Ovary (tissue), 9 donors: Measurements from ENCODE around the gene TMEM14A. TPM values are rescaled to one million over a fixed set of nuclear protein-coding genes. Genes with fewer than 3 reads are reported as not detected.

Experiments used
- DNase-seq, 5 donors: peaks; one replicate each; pipeline ENCODE4 v3.0.0-alpha.2; 2019 to 2020
- H3K27ac ChIP-seq, 2 donors: fragments of 200-600 bp; one replicate each; pipeline versions ENCODE4 v1.5.1 to v1.8.0; 2019 to 2022
- H3K27me3 ChIP-seq: fragments of 200-600 bp; one replicate; pipeline ENCODE4 v1.8.0; 2022
- H3K36me3 ChIP-seq: fragments of 200-600 bp; sonication (generic); one replicate; pipeline ENCODE4 v1.5.1; 2019
- H3K4me1 ChIP-seq: one replicate; pipeline ENCODE4 v1.8.1; 2013; ENCODE audit warnings: mild to moderate bottlenecking, moderate library complexity; ENCODE audit not compliant: insufficient read depth
- H3K4me3 ChIP-seq: fragments of 200-600 bp; sonication (generic); one replicate; pipeline ENCODE4 v1.5.1; 2017
- H3K9me3 ChIP-seq, 2 donors: fragments of 200-600 bp in 1 of 2; sonication (generic) in 1 of 2; one replicate each; pipeline versions ENCODE4 v1.5.1 to v1.8.1; 2013 to 2019; ENCODE audit warnings: mild to moderate bottlenecking in 1 of 2, moderate library complexity in 1 of 2
- EP300 ChIP-seq: sonication (generic); formaldehyde crosslinking; IDR thresholded peaks from one replicate; pipeline ENCODE4 v1.6.1; 2017; ENCODE audit warnings: antibody characterized with exemption
- POLR2A ChIP-seq: fragments of 450-650 bp; IDR thresholded peaks from one replicate; pipeline ENCODE4 v1.6.1; 2017; ENCODE audit warnings: antibody characterized with exemption, mild to moderate bottlenecking, moderate library complexity
- WGBS, 3 donors: extraction: QIAGEN DNeasy Blood & Tissue Kit in 1 of 3; methylation state at CpG; one replicate each; pipeline versions ENCODE4 v1.1.5 to v1.1.7; 2013 to 2017; 5-methylcytosine and 5-hydroxymethylcytosine counted together
- intact Hi-C, 4 donors: fragments of 100-400 bp; cut with DNase I; formaldehyde crosslinking; loops; one replicate each; pipeline versions ENCODE4 v1.11.0 to v1.15.1; 2022 to 2023
- polyA plus RNA-seq, 2 donors: library from polyadenylated mRNA; stranded (reverse); fragments of 200-250 nt in 1 of 2; fragments of 350-450 nt in 1 of 2; fragmentation: Illumina TruSeq in 1 of 2; extraction: RNeasy Lipid Tissue Mini Kit (QIAGEN cat#74804) in 1 of 2; gene quantifications; one replicate each; pipeline ENCODE4 v1.2.3, GENCODE V29; 2013 to 2014
- total RNA-seq, 7 donors: library from RNA; depleted of rRNA in 2 of 7; stranded (reverse); fragments of >200 nt in 2 of 7; fragmentation: NEBNext Ultra II Directional in 3 of 7; extraction: Animal tissue kit (Norgen Biotek cat#: 25700) in 3 of 7; gene quantifications; one replicate each; pipeline versions ENCODE4 v1.1.0 to v1.2.4, GENCODE V29; 2016 to 2023
- TF ChIP-seq, protein P1 (sequence below), 3 donors: fragments of 450-650 bp in 2 of 3; fragments of 200-600 bp in 1 of 3; IDR thresholded peaks; one replicate each; pipeline versions ENCODE4 v1.5.1 to v1.8.0; 2016 to 2022; ENCODE audit warnings: antibody characterized with exemption in 3 of 3, mild to moderate bottlenecking in 1 of 3
- donor health status: DM: no; HTN: no; CAD: no; lungs with moderate emphysema.
- donor health status: DM: no; HTN: no; CAD: no.
- donor health status: Bipolar disorder and iron deficiency.
- donor health status: DM: yes; HTN: yes; CAD: no.
- donor health status: DM: no; HTN: no; CAD: no.
- donor health status: DM: yes; HTN: yes; CAD: no.

The TMEM14A gene
- total and polyA plus RNA-seq, 9 donors = 17.0 to 35.6 (median 25.2) TPM

DNA sequence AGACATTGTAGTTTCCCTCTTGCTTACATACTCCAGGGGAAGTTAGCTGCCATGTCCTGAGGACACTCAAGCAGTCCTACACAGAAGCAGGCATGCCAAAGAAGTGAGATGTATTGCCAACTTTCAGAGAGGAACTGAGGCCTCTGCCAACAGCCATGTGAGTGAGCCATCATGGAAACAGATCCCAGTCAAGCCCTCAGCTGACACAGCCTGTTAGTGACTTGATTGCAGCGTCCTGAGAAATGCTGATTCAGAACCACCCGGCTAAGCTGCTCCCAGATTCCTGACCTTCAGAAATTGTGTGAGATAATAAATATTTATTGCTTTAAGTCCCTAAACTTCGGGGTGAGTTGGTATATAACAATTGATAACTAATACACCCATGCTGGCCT is 54.2 kb downstream of the TMEM14A start:
- Histone ChIP-seq H3K36me3 (no peaks in the 10 kb centered on the region), H3K27me3 (no peaks in the 10 kb centered on the region), H3K4me1 (no peaks in the 10 kb centered on the region), H3K27ac (no peak overlapping the region), H3K4me3 (no peak overlapping the region), H3K9me3 (no peaks in the 10 kb centered on the region)
- WGBS, 3 donors = 54 to 71% (median 62%) methylated on average over 3 of the region's 3 CpGs
- intact Hi-C loops = no loop called here
- TF ChIP-seq EP300 (no peak), POLR2A (no peak)
- TF ChIP-seq, protein P1, sequence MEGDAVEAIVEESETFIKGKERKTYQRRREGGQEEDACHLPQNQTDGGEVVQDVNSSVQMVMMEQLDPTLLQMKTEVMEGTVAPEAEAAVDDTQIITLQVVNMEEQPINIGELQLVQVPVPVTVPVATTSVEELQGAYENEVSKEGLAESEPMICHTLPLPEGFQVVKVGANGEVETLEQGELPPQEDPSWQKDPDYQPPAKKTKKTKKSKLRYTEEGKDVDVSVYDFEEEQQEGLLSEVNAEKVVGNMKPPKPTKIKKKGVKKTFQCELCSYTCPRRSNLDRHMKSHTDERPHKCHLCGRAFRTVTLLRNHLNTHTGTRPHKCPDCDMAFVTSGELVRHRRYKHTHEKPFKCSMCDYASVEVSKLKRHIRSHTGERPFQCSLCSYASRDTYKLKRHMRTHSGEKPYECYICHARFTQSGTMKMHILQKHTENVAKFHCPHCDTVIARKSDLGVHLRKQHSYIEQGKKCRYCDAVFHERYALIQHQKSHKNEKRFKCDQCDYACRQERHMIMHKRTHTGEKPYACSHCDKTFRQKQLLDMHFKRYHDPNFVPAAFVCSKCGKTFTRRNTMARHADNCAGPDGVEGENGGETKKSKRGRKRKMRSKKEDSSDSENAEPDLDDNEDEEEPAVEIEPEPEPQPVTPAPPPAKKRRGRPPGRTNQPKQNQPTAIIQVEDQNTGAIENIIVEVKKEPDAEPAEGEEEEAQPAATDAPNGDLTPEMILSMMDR (IDR thresholded peaks at IDR 0.05) = no peak
- DNase-seq = no peak

DNA sequence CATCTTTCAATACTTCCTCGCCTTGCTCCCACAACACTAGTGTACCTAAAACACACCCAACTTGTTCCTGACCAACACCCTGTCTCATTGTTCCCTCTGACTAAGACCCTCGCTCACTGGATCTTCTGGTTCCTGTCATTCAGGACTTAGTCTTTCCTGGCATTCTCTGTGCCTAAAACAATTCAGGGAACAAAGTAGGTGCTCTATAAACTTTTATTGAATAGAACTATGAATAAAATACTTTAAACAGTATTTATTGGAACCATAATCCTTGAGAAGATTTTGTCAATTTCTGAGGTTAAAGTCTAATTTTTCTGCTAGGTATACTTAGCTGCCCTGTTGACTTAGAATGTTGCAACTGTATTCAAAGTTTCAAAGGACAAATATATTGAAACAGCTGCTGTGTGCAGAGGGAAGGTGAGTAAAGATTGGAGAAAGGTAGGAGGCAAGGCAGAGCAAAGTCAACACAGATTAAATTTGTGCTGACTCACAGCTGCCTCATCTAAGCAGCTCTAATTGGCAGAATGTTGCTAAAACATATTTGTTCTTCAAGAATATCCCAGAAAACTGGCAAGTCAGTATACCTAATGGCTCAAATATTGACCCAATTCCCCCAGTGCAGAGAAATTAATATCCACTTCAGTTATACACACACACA is 54.8 kb downstream of the TMEM14A start:
- H3K4me1 ChIP-seq = no peaks in the 10 kb centered on the region
- no peak for DNase-seq
- WGBS, 3 donors = 89 to 96% (median 95%) methylated on average over 2 of the region's 2 CpGs

DNA sequence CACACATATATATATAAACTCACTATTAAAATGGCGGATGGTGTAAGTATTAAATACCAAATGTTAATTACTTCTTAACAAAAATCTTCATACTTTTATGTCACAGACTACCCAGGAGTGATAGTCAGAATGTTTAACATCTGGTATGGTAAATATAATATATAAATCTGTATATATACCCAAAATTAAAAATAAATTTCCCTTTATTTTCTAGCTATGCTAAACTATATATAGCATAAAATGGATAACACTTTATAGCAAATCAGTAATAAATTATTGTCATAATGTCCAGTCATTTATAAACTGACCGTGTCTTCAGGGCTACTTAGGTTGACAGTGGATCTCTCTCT is 55.3 kb downstream of the TMEM14A start:
- 85 to 91% (median 87%) methylated on average over 2 of the region's 2 CpGs for WGBS, 3 donors
- H3K9me3 ChIP-seq = no peaks in the 10 kb centered on the region
- DNase-seq = no peak
- intact Hi-C loops = no loop called here
- no peak overlapping the region for H3K27ac ChIP-seq
- no peaks in the 10 kb centered on the region for H3K4me1 ChIP-seq
- TF ChIP-seq, protein P1 (IDR thresholded peaks at IDR 0.05) = no peak
- TF ChIP-seq EP300 = no peak
- TF ChIP-seq POLR2A = no peak
- H3K4me3 ChIP-seq = no peak overlapping the region
- no peaks in the 10 kb centered on the region for H3K27me3 ChIP-seq
- H3K36me3 ChIP-seq = no peaks in the 10 kb centered on the region

More for the DNA sequence above, 54.8 kb downstream of the TMEM14A start:
- Histone ChIP-seq H3K27me3 (no peaks in the 10 kb centered on the region), H3K27ac (no peak overlapping the region), H3K4me3 (no peak overlapping the region), H3K9me3 (no peaks in the 10 kb centered on the region), H3K36me3 (no peaks in the 10 kb centered on the region)
- TF ChIP-seq, protein P1 (IDR thresholded peaks at IDR 0.05) = no peak
- TF ChIP-seq EP300 = no peak
- TF ChIP-seq POLR2A = no peak
- intact Hi-C loops = no loop called here

DNA sequence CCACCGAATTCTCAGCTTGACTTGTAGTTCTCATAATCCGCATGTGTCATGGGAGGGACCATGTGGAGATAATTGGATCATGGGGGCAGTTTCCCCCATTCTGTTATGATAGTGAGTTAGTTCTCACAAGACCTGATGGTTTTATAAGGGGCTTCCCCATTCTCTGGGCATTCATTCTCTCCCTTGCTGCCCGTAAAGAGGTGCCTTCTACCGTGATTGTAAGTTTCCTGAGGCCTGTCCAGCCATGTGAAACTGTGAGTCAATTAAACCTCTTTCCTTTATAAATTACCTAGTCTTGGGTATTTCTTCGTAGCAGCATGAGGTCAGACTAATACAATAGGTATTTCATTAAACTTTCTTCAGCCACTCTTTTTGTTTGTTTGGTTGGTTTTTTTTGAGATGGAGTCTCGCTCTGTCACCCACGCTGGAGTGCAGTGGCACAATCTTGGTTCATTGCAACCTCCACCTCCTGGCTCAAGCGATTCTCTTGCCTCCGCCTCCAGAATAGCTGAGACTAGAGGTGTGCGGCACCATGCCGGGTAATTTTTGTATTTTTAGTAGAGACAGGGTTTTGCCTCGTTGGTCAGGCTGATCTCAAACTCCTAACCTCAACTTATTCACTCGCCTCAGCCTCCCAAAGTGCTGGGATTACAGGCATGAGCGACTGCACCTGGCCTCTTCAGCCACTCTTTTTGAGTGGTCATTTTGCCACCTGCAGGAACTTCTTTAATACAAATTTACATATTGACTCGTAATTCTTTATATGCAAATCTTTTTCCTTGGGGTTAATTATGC is 56.0 kb downstream of the TMEM14A start:
- DNase-seq = no peak

More for the DNA sequence above, 56.0 kb downstream of the TMEM14A start:
- intact Hi-C loops = no loop called here
- no peak for TF ChIP-seq EP300
- TF ChIP-seq POLR2A = no peak
- TF ChIP-seq, protein P1 (IDR thresholded peaks at IDR 0.05) = no peak
- Histone ChIP-seq H3K9me3 (no peaks in the 10 kb centered on the region), H3K4me1 (no peaks in the 10 kb centered on the region), H3K27ac (no peak overlapping the region), H3K27me3 (no peaks in the 10 kb centered on the region), H3K36me3 (no peaks in the 10 kb centered on the region), H3K4me3 (no peak overlapping the region)
- WGBS, 3 donors = 88 to 92% (median 92%) methylated on average over 15 of the region's 15 CpGs
